ENCODE results near the gene TRAM2.

GRCh38 chr6:52550870-52551269 lies 26.0 kb downstream of the TRAM2 start:
- TF ChIP-seq POLR2A (IDR thresholded peaks at IDR 0.05): no peak
- no peak for TF ChIP-seq CTCF (IDR thresholded peaks at IDR 0.05)

Measured in testis (tissue), 2 donors.